K562 (cell line): ENCODE data around the gene TCOF1. TPM values are rescaled to one million over a fixed set of nuclear protein-coding genes. Genes with fewer than 3 reads are reported as not detected.

Experiments
- CTCF ChIP-seq, 3 experiments: IDR thresholded peaks in 2 of 3; conservative IDR thresholded peaks in 1 of 3; 2 replicates each; pipeline ENCODE4 v1.5.1; 2011 to 2012; ENCODE audit warnings: low read length in 3 of 3, mild to moderate bottlenecking in 3 of 3, control low read depth in 2 of 3, improper control_type of control experiment in 1 of 3, inconsistent platforms in 1 of 3, low read depth in 1 of 3, mixed read lengths in 1 of 3, moderate library complexity in 1 of 3; ENCODE audit not compliant: insufficient read depth in 2 of 3
- E2F6 ChIP-seq, 2 experiments: IDR thresholded peaks; 2 replicates each; pipeline ENCODE4 v1.6.1; 2011; ENCODE audit warnings: borderline replicate concordance in 1 of 2, control low read depth in 1 of 2, low read depth in 1 of 2, low read length in 1 of 2, mild to moderate bottlenecking in 1 of 2, mixed read lengths in 1 of 2, moderate library complexity in 1 of 2; ENCODE audit not compliant: insufficient read depth in 1 of 2, insufficient read length in 1 of 2, poor library complexity in 1 of 2, severe bottlenecking in 1 of 2; ENCODE audit errors: extremely low read depth in 1 of 2
- EGR1 ChIP-seq: fragments of 450-650 bp; conservative IDR thresholded peaks from 2 replicates; pipeline ENCODE4 v1.6.1; 2017; ENCODE audit warnings: mild to moderate bottlenecking
- FOS ChIP-seq: IDR thresholded peaks from 3 replicates; pipeline ENCODE4 v1.6.1; 2011; ENCODE audit not compliant: insufficient read length; ENCODE audit errors: extremely low read depth
- GTF3C2 ChIP-seq: IDR thresholded peaks from 3 replicates; pipeline ENCODE4 v1.6.1; 2011; ENCODE audit warnings: borderline replicate concordance, mild to moderate bottlenecking, moderate library complexity; ENCODE audit not compliant: insufficient read length; ENCODE audit errors: extremely low read depth
- HINFP ChIP-seq: fragments of 450-650 bp; conservative IDR thresholded peaks from 2 replicates; pipeline ENCODE4 v1.6.1; 2016; ENCODE audit warnings: missing genetic modification characterization, low read depth, mild to moderate bottlenecking, control low read depth, missing compliant biosample characterization
- MEF2A ChIP-seq: IDR thresholded peaks from 2 replicates; pipeline ENCODE4 v1.6.1; 2011; ENCODE audit warnings: low read depth, mild to moderate bottlenecking, low read length, moderate library complexity; ENCODE audit not compliant: control insufficient read depth
- NFYB ChIP-seq: IDR thresholded peaks from 2 replicates; pipeline ENCODE4 v1.6.1; 2011; ENCODE audit warnings: mild to moderate bottlenecking, moderate library complexity; ENCODE audit not compliant: insufficient read length; ENCODE audit errors: extremely low read depth
- NR2F6 ChIP-seq: fragments of 450-650 bp; formaldehyde crosslinking; IDR thresholded peaks from 2 replicates; pipeline ENCODE4 v1.4.0; 2020; ENCODE audit warnings: mild to moderate bottlenecking
- PHF21A ChIP-seq: fragments of 450-650 bp; IDR thresholded peaks from 2 replicates; pipeline ENCODE4 v1.6.1; 2017; ENCODE audit warnings: low read depth, borderline replicate concordance
- RAD51 ChIP-seq: fragments of 450-650 bp; IDR thresholded peaks from 2 replicates; pipeline ENCODE4 v1.7.1; 2016; ENCODE audit warnings: low read depth, mild to moderate bottlenecking, borderline replicate concordance
- ZNF217 ChIP-seq: sonication (generic); formaldehyde crosslinking; IDR thresholded peaks from 2 replicates; pipeline ENCODE4 v1.8.0; 2022; ENCODE audit warnings: mild to moderate bottlenecking, missing genetic modification reagents
- ZNF311 ChIP-seq: fragments of 250-450 bp; sonication (Bioruptor Pico); IDR thresholded peaks from 2 replicates; pipeline ENCODE4 v1.4.0; 2020; ENCODE audit warnings: mild to moderate bottlenecking, moderate library complexity
- ZNF512 ChIP-seq: IDR thresholded peaks from 2 replicates; pipeline ENCODE4 v1.6.1; 2016; ENCODE audit warnings: missing genetic modification characterization, missing compliant biosample characterization
- polyA plus RNA-seq, 8 experiments: library from polyadenylated mRNA; depleted of rRNA in 4 of 8; stranded (reverse) in 5 of 8; unstranded in 3 of 8; fragments of >200 nt; fragmentation: Nextera tagmentation in 2 of 8; fragmentation: Illumina TruSeq in 1 of 8; extraction: Ambion mirVana in 2 of 8; extraction: Trizol in 1 of 8; gene quantifications; 2 replicates each; pipeline versions ENCODE4 v1.2.1 to v1.2.3, GENCODE V29; 2011 to 2014; ENCODE audit warnings: inconsistent platforms in 1 of 8, missing spikeins in 1 of 8
- total RNA-seq, 7 experiments: library from RNA; depleted of rRNA in 6 of 7; stranded (reverse); fragments of >200 nt in 6 of 7; fragmentation: Illumina TruSeq in 2 of 7; extraction: Trizol in 2 of 7; gene quantifications; 2 replicates each; pipeline versions ENCODE4 v1.2.1 to v1.2.3, GENCODE V29; 2011 to 2021; ENCODE audit warnings: low replicate concordance in 1 of 7

The TCOF1 gene
- total and polyA plus RNA-seq, 9 of the 15 experiments (the other 6 are each of a cell fraction or from before 2014, with no cell fraction given), result 9.8 to 134 (median 61.7) TPM

- no peak for TF ChIP-seq CTCF (IDR thresholded peaks at IDR 0.05 in 2 of 3, conservative IDR thresholded peaks at IDR 0.05 in 1 of 3; ENCODE audit: insufficient read depth in 2 of 3, low read depth in 1 of 3, low read length in 3 of 3)
- no peak for TF ChIP-seq NR2F6 (CRISPR knock-in tag)
- no peak for TF ChIP-seq ZNF512
- TF ChIP-seq ZNF311 (CRISPR knock-in tag), result no peak
- TF ChIP-seq NFYB, result peak; percentile 53
- no peak for TF ChIP-seq GTF3C2
- TF ChIP-seq E2F6 (IDR thresholded peaks at IDR 0.05; ENCODE audit: borderline replicate concordance in 1 of 2, extremely low read depth in 1 of 2, insufficient read depth in 1 of 2, insufficient read length in 1 of 2, low read depth in 1 of 2, low read length in 1 of 2, poor library complexity in 1 of 2, severe bottlenecking in 1 of 2), result no peak
- no peak for TF ChIP-seq ZNF217
- no peak for TF ChIP-seq EGR1
- no peak for TF ChIP-seq HINFP (tag)
- TF ChIP-seq PHF21A, result no peak
- no peak for TF ChIP-seq MEF2A
- no peak for TF ChIP-seq RAD51
- TF ChIP-seq FOS, result peak; percentile 39
Observed at GRCh38 chr5:150409638-150410523, 52.4 kb downstream of the TCOF1 start (continued).
